SK-N-SH treated with all-trans-retinoic acid at 6 μM for 48 hours (cell line): ENCODE results near the gene CRISPLD2.
A peak's percentile ranks its signal among the peaks of the same experiment; 100 is the strongest.

Source experiments
- ATAC-seq: fragments of 200-7000 bp; cut with Tn5 transposase; 3 replicates; pipeline ENCODE4 v1.9.1; 2020; ENCODE audit warnings: mild to moderate bottlenecking, moderate library complexity
- ARNTL ChIP-seq: fragments of 450-650 bp; formaldehyde crosslinking; IDR thresholded peaks from 2 replicates; pipeline ENCODE4 v1.5.0; 2020; ENCODE audit warnings: low read depth, mild to moderate bottlenecking, moderate library complexity, borderline replicate concordance
- CSDC2 ChIP-seq: fragments of 250-450 bp; sonication (Bioruptor Pico); IDR thresholded peaks from 2 replicates; pipeline ENCODE4 v1.5.0; 2020; ENCODE audit warnings: mild to moderate bottlenecking, moderate library complexity
- CSRNP3 ChIP-seq: fragments of 250-450 bp; sonication (Bioruptor Pico); IDR thresholded peaks from 2 replicates; pipeline ENCODE4 v1.5.1; 2021; ENCODE audit warnings: mild to moderate bottlenecking, moderate library complexity
- ESRRG ChIP-seq: fragments of 250-450 bp; sonication (Bioruptor Pico); IDR thresholded peaks from 2 replicates; pipeline ENCODE4 v1.6.1; 2021; ENCODE audit warnings: mild to moderate bottlenecking
- GLIS3 ChIP-seq: fragments of 250-450 bp; sonication (Bioruptor Pico); IDR thresholded peaks from 2 replicates; pipeline ENCODE4 v1.5.0; 2020; ENCODE audit warnings: mild to moderate bottlenecking, moderate library complexity
- ISL1 ChIP-seq: fragments of 250-450 bp; sonication (Bioruptor Pico); IDR thresholded peaks from 2 replicates; pipeline ENCODE4 v2.1.2; 2022; ENCODE audit warnings: mild to moderate bottlenecking, moderate library complexity
- OSR1 ChIP-seq: fragments of 250-450 bp; sonication (Bioruptor Pico); IDR thresholded peaks from 2 replicates; pipeline ENCODE4 v1.8.0; 2022; ENCODE audit warnings: moderate library complexity, mild to moderate bottlenecking, inconsistent platforms
- PPARA ChIP-seq: fragments of 250-450 bp; sonication (Bioruptor Pico); IDR thresholded peaks from 2 replicates; pipeline ENCODE4 v1.5.0; 2020; ENCODE audit warnings: mild to moderate bottlenecking, borderline replicate concordance
- RARB ChIP-seq: fragments of 250-450 bp; sonication (Bioruptor Pico); IDR thresholded peaks from 2 replicates; pipeline ENCODE4 v1.8.0; 2021; ENCODE audit warnings: mild to moderate bottlenecking, moderate library complexity
- SNAI2 ChIP-seq: fragments of 250-450 bp; sonication (Bioruptor Pico); IDR thresholded peaks from 2 replicates; pipeline ENCODE4 v1.5.0; 2020; ENCODE audit warnings: mild to moderate bottlenecking, moderate library complexity
- TCF4 ChIP-seq: fragments of 250-450 bp; sonication (Bioruptor Pico); IDR thresholded peaks from 2 replicates; pipeline ENCODE4 v1.8.0; 2021; ENCODE audit warnings: mild to moderate bottlenecking, moderate library complexity, borderline replicate concordance
- TOX ChIP-seq: fragments of 250-450 bp; sonication (Bioruptor Pico); IDR thresholded peaks from 2 replicates; pipeline ENCODE4 v1.8.0; 2021; ENCODE audit warnings: mild to moderate bottlenecking, moderate library complexity, borderline replicate concordance
- TSHZ2 ChIP-seq: fragments of 250-450 bp; sonication (Bioruptor Pico); IDR thresholded peaks from 2 replicates; pipeline ENCODE4 v1.5.0; 2020; ENCODE audit warnings: mild to moderate bottlenecking, moderate library complexity
- ZFP3 ChIP-seq: fragments of 250-450 bp; sonication (Bioruptor Pico); IDR thresholded peaks from 2 replicates; pipeline ENCODE4 v1.5.0; 2020; ENCODE audit warnings: mild to moderate bottlenecking, moderate library complexity
- ZFP30 ChIP-seq: fragments of 450-650 bp; formaldehyde crosslinking; IDR thresholded peaks from 2 replicates; pipeline ENCODE4 v1.5.0; 2022; ENCODE audit warnings: mild to moderate bottlenecking, moderate library complexity
- ZNF565 ChIP-seq: fragments of 450-650 bp; formaldehyde crosslinking; conservative IDR thresholded peaks from 2 replicates; pipeline ENCODE4 v1.5.0; 2020; ENCODE audit warnings: low read depth, mild to moderate bottlenecking, moderate library complexity
- ZNF70 ChIP-seq: fragments of 450-650 bp; formaldehyde crosslinking; IDR thresholded peaks from 2 replicates; pipeline ENCODE4 v1.5.0; 2020; ENCODE audit warnings: mild to moderate bottlenecking, moderate library complexity
- ZNF8 ChIP-seq: fragments of 450-650 bp; formaldehyde crosslinking; IDR thresholded peaks from 2 replicates; pipeline ENCODE4 v1.5.0; 2020; ENCODE audit warnings: mild to moderate bottlenecking, moderate library complexity
- TF ChIP-seq, protein P1 (sequence below): fragments of 250-450 bp; sonication (Bioruptor Pico); IDR thresholded peaks from 2 replicates; pipeline ENCODE4 v1.8.0; 2020; ENCODE audit warnings: mild to moderate bottlenecking, moderate library complexity, borderline replicate concordance
- TF ChIP-seq, protein P2 (sequence below): fragments of 250-450 bp; sonication (Bioruptor Pico); IDR thresholded peaks from 2 replicates; pipeline ENCODE4 v1.5.1; 2020; ENCODE audit warnings: low read depth, mild to moderate bottlenecking, moderate library complexity

CRISPLD2 gene

DNA sequence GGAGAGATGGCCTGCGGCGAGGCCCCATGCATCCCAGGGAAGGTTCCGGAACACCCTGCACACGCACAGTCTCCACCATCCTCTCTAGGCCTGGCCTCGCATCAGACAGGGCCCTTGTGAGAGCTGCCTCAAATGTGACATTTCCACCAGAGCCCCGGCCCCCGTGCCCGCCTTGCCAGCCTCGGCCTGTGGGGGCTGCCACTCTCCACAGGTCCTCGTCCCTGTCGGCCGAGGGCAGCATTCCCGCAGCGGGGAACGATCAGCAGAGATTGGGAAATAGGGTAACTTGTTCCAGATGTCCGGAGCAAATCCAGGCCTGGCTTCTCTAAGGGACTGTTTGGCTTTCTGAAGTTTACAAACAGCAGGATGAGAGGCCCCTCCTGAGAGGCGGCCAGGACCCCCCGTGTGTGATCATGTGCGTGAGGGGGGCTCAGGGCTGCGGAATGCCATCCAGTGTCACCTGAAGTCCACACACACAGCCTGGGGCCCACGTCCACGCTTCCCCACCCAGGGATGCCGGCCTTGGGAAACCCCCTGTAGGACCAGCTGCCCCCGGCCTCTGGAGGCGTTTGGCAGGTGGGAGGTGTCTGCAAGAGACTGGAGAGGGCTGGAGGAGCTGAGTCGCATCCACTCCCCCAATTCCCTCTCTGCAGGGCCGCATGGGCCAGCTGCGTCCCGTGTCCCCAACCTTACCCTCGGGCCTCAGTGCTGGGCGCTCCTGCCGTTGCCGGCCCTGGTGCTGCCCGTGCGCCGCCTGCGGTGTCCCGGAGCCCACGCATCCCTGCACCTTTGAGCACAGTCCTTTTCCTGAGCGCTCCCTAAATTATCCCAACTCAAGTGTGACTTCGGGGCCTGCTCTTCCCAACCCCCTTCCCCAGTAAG, 121.1 kb downstream of the CRISPLD2 start:
- TF ChIP-seq ZNF565 (CRISPR knock-in tag) (no peak), TCF4 (CRISPR knock-in tag) (peak; percentile 69; the same call in 1 of the 2 replicates)
- ATAC-seq: peak; percentile 71

GRCh38 chr16:84941921-84942320, 122.1 kb downstream of the CRISPLD2 start:
- ATAC-seq: no peak
- TF ChIP-seq TSHZ2 (CRISPR knock-in tag) (no peak), CSRNP3 (CRISPR knock-in tag) (no peak), ZNF565 (CRISPR knock-in tag) (no peak), OSR1 (CRISPR knock-in tag) (no peak), ISL1 (CRISPR knock-in tag) (no peak), TCF4 (CRISPR knock-in tag) (no peak), SNAI2 (CRISPR knock-in tag) (no peak), RARB (no peak), GLIS3 (CRISPR knock-in tag) (no peak), ESRRG (CRISPR knock-in tag) (no peak)

GRCh38 chr16:84942786-84943185, 123.0 kb downstream of the CRISPLD2 start:
- TF ChIP-seq ISL1 (CRISPR knock-in tag) (no peak), CSRNP3 (CRISPR knock-in tag) (no peak), TOX (CRISPR knock-in tag) (no peak), ARNTL (no peak), PPARA (no peak), ZNF70 (no peak), OSR1 (CRISPR knock-in tag) (no peak), SNAI2 (CRISPR knock-in tag) (no peak), ZFP3 (CRISPR knock-in tag) (no peak), CSDC2 (no peak), TSHZ2 (CRISPR knock-in tag) (no peak), ZNF8 (CRISPR knock-in tag) (no peak), GLIS3 (CRISPR knock-in tag) (no peak), RARB (no peak), ZFP30 (no peak)
- TF ChIP-seq, protein P1, sequence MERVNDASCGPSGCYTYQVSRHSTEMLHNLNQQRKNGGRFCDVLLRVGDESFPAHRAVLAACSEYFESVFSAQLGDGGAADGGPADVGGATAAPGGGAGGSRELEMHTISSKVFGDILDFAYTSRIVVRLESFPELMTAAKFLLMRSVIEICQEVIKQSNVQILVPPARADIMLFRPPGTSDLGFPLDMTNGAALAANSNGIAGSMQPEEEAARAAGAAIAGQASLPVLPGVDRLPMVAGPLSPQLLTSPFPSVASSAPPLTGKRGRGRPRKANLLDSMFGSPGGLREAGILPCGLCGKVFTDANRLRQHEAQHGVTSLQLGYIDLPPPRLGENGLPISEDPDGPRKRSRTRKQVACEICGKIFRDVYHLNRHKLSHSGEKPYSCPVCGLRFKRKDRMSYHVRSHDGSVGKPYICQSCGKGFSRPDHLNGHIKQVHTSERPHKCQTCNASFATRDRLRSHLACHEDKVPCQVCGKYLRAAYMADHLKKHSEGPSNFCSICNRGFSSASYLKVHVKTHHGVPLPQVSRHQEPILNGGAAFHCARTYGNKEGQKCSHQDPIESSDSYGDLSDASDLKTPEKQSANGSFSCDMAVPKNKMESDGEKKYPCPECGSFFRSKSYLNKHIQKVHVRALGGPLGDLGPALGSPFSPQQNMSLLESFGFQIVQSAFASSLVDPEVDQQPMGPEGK (CRISPR knock-in tag): no peak
- TF ChIP-seq, protein P2, sequence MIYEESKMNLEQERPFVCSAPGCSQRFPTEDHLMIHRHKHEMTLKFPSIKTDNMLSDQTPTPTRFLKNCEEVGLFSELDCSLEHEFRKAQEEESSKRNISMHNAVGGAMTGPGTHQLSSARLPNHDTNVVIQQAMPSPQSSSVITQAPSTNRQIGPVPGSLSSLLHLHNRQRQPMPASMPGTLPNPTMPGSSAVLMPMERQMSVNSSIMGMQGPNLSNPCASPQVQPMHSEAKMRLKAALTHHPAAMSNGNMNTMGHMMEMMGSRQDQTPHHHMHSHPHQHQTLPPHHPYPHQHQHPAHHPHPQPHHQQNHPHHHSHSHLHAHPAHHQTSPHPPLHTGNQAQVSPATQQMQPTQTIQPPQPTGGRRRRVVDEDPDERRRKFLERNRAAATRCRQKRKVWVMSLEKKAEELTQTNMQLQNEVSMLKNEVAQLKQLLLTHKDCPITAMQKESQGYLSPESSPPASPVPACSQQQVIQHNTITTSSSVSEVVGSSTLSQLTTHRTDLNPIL (CRISPR knock-in tag): no peak
- ATAC-seq: no peak
